Thoracic aorta (tissue), 2 donors: ENCODE results near the gene VSIG10. TPM values are rescaled to one million over a fixed set of nuclear protein-coding genes. Genes with fewer than 3 reads are reported as not detected.

Experiments
- ATAC-seq: fragments of 150-250 bp; one replicate; pipeline ENCODE4 v1.8.0; 2017; ENCODE audit warnings: low read depth; ENCODE audit not compliant: insufficient number of reproducible peaks, low FRiP score
- DNase-seq: peaks from one replicate; pipeline ENCODE4 v3.0.0-alpha.2; 2020; ENCODE audit warnings: low spot score
- H3K27ac ChIP-seq, 2 donors: fragments of 200-600 bp; sonication (generic); 1 replicate in 1 of 2; 2 replicates in 1 of 2; pipeline ENCODE4 v1.5.1; 2016; ENCODE audit warnings: mild to moderate bottlenecking in 2 of 2, moderate library complexity in 2 of 2
- H3K27me3 ChIP-seq: fragments of 200-600 bp; sonication (generic); replicated peaks from 2 replicates; pipeline ENCODE4 v1.6.0; 2016; ENCODE audit warnings: mild to moderate bottlenecking; ENCODE audit not compliant: insufficient read depth
- H3K36me3 ChIP-seq: fragments of 200-600 bp; sonication (generic); one replicate; pipeline ENCODE4 v1.5.1; 2016
- H3K4me1 ChIP-seq, 2 donors: fragments of 200-600 bp; sonication (generic); 1 replicate in 1 of 2; 2 replicates in 1 of 2; pipeline versions ENCODE4 v1.5.1 to v1.6.0; 2016; ENCODE audit warnings: low read depth in 2 of 2, mild to moderate bottlenecking in 1 of 2; ENCODE audit not compliant: control insufficient read depth in 1 of 2
- H3K4me3 ChIP-seq: fragments of 200-600 bp; sonication (generic); 2 replicates; pipeline ENCODE4 v1.5.1; 2016; ENCODE audit warnings: mild to moderate bottlenecking
- H3K9me3 ChIP-seq: fragments of 200-600 bp; sonication (generic); 2 replicates; pipeline ENCODE4 v1.5.1; 2016
- total RNA-seq, 2 donors: library from RNA; depleted of rRNA; stranded (reverse); fragments of >200 nt; gene quantifications; one replicate each; pipeline versions ENCODE4 v1.1.0 to v1.2.3, GENCODE V29; 2016
- TF ChIP-seq, protein P1 (sequence below): fragments of 200-600 bp; sonication (generic); IDR thresholded peaks from one replicate; pipeline ENCODE4 v1.5.1; 2019; ENCODE audit warnings: antibody characterized with exemption

VSIG10 gene
- total RNA-seq, 2 donors from 2014 or later: 13.0 to 21.9 TPM

DNA sequence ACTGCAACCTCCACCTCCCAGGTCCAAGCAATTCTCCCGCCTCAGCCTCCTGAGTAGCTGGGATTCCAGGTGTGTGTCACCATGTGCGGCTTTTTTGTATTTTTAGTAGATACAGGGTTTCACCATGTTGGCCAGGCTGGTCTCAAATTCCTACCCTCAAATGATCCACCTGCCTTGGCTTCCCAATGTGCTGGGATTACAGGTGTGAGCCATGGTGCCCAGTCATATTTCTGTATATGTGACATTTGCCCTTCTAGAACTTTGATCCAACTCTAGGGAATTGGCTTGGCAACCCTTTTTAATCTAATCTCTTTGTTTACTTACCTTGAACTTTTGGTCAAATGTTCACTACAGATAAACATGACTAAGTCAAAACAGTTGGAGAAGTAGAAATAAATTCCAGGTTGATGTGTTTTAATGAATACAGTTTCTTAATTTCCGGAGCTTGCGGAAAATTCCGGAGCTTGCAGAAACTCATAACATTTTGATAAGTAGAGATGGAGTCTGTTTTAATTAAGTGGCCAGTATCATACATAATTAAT, 20.6 kb upstream of the VSIG10 start:
- Histone ChIP-seq H3K36me3 (no peaks in the 10 kb centered on the region), H3K4me3 (no peak overlapping the region), H3K4me1 (no peaks in the 10 kb centered on the region), H3K9me3 (no peaks in the 10 kb centered on the region), H3K27ac (no peak overlapping the region), H3K27me3 (no peaks in the 10 kb centered on the region)
- no peak for ATAC-seq
- DNase-seq: no peak
- TF ChIP-seq, protein P1, sequence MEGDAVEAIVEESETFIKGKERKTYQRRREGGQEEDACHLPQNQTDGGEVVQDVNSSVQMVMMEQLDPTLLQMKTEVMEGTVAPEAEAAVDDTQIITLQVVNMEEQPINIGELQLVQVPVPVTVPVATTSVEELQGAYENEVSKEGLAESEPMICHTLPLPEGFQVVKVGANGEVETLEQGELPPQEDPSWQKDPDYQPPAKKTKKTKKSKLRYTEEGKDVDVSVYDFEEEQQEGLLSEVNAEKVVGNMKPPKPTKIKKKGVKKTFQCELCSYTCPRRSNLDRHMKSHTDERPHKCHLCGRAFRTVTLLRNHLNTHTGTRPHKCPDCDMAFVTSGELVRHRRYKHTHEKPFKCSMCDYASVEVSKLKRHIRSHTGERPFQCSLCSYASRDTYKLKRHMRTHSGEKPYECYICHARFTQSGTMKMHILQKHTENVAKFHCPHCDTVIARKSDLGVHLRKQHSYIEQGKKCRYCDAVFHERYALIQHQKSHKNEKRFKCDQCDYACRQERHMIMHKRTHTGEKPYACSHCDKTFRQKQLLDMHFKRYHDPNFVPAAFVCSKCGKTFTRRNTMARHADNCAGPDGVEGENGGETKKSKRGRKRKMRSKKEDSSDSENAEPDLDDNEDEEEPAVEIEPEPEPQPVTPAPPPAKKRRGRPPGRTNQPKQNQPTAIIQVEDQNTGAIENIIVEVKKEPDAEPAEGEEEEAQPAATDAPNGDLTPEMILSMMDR: no peak

DNA sequence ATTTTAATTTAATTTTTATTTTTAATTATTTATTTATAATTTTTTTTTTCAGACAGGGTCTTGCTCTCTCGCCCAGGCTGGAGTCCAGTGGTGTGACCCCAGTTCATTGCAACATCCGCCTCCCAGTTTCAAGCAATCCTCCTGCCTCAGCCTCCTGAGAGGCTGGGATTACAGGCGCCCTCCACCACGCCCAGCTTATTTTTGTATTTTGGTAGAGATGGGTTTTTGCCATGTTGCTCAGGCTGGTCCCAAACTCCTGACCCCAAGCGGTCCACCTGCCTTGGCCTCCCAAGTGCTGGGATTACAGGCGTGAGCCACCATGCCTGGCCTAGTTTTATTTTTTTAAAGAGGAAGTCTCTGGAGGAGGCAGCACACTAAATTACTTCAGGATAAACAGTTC, 18.5 kb upstream of the VSIG10 start:
- no peak overlapping the region for H3K4me3 ChIP-seq
- H3K27ac ChIP-seq: no peak overlapping the region
- no peaks in the 10 kb centered on the region for H3K4me1 ChIP-seq
- no peaks in the 10 kb centered on the region for H3K27me3 ChIP-seq
- no peak for ATAC-seq
- TF ChIP-seq, protein P1: no peak
- DNase-seq: no peak
- no peaks in the 10 kb centered on the region for H3K9me3 ChIP-seq
- H3K36me3 ChIP-seq: no peaks in the 10 kb centered on the region

DNA sequence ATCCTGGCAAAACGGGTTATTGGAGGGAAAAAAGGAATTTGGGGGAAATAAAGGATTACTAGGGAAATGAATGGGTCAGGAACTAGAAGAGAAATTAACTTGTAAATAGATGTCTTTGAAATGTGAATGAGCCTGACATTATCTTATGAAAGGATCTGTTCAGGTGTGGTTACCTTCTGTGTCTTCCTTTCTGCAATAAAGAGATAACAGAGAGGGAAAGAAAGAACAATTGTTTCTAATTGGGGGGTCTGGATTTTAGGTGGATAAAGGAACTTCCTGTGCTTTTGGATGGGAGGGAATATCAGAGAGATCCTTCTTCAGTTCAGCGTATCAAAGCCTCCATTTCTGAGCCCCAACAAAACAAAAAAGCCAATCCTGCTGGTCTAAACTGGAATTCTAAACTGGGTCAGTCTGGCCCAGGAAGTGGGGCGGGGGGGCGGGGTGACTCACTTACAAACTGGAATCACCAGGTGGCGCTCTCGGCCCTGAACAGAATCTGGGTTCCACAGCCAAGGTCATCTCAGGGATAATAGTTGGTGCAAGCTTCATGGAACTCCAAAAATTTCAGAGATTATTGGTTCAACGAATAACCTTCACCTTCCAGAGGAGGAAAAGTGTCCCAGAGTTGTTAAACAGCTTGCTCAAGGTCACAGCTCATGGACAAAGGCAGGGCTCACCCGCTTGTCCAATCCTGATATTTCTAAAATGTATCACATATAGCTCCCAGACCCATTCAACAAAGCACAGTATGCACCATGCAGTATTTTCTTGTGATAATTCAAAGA, 17.0 kb upstream of the VSIG10 start:
- Histone ChIP-seq H3K36me3 (no peaks in the 10 kb centered on the region), H3K9me3 (no peaks in the 10 kb centered on the region), H3K27me3 (no peaks in the 10 kb centered on the region), H3K27ac (no peak overlapping the region), H3K4me1 (no peaks in the 10 kb centered on the region), H3K4me3 (no peak overlapping the region)
- no peak for DNase-seq
- ATAC-seq: no peak
- TF ChIP-seq, protein P1: peak; percentile 67

DNA sequence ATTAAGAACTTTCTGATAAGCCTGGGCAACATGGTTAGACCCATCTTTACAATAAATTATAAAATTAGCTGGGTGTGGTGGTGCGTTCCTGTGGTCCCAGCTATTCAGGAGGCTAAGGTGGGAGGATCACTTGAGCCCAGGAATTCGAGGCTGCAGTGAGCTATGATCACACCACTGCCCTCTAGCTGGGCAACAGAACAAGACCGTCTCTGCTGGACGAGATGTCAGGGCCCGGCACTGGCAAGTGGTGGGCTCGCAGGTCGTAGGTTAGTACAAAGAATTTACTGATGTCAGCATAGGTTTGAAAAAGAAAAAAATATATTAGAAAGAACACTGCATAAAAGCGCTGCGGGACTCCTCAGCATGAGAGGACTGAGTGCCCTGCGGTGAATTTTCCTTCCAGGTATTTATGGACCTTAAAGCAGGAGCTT, 15.7 kb upstream of the VSIG10 start:
- H3K9me3 ChIP-seq: no peaks in the 10 kb centered on the region
- no peak overlapping the region for H3K4me3 ChIP-seq
- H3K27me3 ChIP-seq: no peaks in the 10 kb centered on the region
- no peaks in the 10 kb centered on the region for H3K36me3 ChIP-seq
- ATAC-seq (no peak), DNase-seq (no peak)
- H3K4me1 ChIP-seq: no peaks in the 10 kb centered on the region
- TF ChIP-seq, protein P1: no peak
- no peak overlapping the region for H3K27ac ChIP-seq

DNA sequence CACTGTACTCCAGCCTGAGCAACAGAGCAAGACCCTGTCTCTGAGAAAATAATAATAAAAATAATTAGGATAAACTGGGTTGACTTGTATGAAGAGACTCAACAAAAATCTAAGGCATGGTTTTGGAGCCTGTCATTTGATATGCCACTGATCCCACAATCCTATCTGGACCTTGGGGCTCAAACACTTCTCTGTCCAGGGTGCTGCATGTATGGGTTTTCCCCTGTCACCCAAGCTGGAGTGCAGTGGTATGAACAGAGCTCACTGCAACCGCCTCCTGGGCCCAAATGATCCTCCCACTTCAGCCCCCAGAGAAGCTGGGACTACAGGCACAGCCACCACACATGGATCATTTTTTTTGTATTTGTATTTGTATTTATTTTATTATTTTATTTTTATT, 5.3 kb upstream of the VSIG10 start:
- Histone ChIP-seq H3K4me1 (peaks cover 0 to 6% of the 10 kb centered on the region in 2 donors), H3K27ac (no peak overlapping the region), H3K27me3 (no peaks in the 10 kb centered on the region), H3K9me3 (no peaks in the 10 kb centered on the region), H3K36me3 (no peaks in the 10 kb centered on the region), H3K4me3 (no peak overlapping the region)
- TF ChIP-seq, protein P1: no peak
- no peak for ATAC-seq
- DNase-seq: no peak
